H54 (cell line): ENCODE measurements around the gene CRIM1.
A peak's percentile ranks its signal among the peaks of the same experiment; 100 is the strongest.

Experiments used
- DNase-seq: peaks from one replicate; pipeline ENCODE4 v3.0.0; 2011; ENCODE audit warnings: low spot score, mixed read lengths; ENCODE audit not compliant: insufficient read length
- FAIRE-seq: peaks from 3 replicates; lab custom pipeline; 2011; peaks lifted over from hg19 to GRCh38; lab: Jason Lieb, UNC
- POLR2A ChIP-seq: IDR thresholded peaks from 2 replicates; pipeline ENCODE4 v1.6.1; 2011; ENCODE audit warnings: low read depth, mild to moderate bottlenecking, low read length

CRIM1 gene

DNA sequence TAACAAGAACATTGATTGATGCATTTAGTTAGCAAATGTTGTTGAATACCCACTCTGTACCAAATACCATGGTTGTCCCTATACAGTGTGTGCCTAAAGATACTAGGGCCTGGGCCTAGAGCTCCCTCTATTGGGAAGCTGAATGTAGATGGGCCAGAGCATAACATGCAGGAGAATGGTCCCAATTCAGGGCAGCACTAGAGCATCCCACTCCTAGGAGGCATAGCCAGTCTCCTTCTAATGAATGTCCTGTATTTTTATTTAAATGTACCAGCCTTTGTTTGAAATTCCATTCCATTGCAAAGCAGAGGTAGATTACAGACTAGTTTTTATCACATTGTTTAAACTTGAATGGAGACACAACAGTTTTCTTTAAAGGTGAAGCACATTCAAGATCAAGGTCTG, 151.8 kb downstream of the CRIM1 start:
- no peak for TF ChIP-seq POLR2A
- DNase-seq (peak; percentile 16), FAIRE-seq (peak; percentile 80)

DNA sequence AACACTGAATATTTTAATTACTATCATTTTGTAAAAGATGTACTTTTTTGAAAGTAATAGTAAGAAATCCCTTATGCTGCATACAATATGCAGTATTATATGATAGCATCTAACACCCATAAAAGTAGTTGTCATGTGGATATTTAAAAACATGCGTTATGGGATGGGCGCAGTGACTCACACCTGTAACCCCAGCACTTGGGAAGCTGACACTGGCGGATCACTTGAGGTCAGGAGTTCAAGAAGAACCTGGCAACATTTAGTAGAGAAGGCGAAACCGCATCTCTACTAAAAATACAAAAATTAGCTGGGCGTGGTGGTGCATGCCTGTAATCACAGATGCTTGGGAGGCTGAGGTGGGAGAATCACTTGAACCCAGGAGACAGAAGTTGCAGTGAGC, 153.5 kb downstream of the CRIM1 start:
- DNase-seq = no peak
- FAIRE-seq = no peak
- no peak for TF ChIP-seq POLR2A

DNA sequence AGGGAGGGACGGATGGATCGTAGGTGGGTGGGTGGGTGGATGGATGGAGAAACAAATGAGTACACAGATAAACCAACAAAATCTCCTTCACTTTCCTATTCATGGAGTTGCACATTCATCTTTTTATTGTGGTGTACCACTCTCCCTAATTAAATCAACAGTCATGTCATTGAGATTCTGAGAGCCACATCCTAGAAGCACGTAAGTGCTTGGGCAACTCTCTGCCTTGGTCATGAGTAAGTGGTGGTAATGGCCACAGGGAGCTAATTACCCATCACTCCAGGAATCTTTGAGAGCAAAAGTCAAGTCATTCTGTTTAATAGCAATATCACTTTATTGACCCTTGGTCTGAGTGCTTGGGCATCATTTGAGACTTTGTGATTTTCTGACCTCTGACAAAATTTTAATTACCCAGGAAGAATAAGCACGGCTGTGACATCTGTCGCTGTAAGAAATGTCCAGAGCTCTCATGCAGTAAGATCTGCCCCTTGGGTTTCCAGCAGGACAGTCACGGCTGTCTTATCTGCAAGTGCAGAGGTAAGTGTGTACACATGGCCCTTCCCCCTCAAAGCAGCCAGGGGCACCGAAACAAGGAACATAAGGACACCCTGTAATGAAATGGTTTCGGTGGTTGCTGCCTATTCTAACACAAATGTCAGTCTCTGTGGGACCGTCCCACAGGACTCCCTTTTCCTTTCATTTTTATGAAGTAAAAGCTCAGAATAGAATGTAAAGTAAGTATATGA, 156.5 kb downstream of the CRIM1 start:
- FAIRE-seq (no peak), DNase-seq (no peak)
- TF ChIP-seq POLR2A = no peak

DNA sequence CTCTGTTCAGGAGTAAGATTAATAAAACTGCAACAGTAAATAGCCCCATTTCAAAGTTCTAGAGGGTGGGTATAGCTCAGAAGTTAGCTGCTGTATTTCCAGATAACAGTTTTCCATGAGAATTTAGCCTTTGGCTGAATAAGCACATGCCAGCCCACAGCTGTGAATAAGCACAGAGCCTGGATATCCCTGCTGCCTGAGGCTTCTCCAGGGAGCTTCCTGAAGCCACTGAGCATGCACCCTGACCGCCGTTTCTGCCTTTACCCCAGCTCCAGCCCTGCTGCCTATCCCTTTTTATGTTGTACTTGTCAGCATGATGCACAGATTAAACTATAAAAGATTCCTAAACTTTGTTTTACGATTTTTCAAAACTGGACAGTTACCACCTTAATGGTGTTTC, 157.1 kb downstream of the CRIM1 start:
- TF ChIP-seq POLR2A = no peak
- DNase-seq (no peak), FAIRE-seq (no peak)

DNA sequence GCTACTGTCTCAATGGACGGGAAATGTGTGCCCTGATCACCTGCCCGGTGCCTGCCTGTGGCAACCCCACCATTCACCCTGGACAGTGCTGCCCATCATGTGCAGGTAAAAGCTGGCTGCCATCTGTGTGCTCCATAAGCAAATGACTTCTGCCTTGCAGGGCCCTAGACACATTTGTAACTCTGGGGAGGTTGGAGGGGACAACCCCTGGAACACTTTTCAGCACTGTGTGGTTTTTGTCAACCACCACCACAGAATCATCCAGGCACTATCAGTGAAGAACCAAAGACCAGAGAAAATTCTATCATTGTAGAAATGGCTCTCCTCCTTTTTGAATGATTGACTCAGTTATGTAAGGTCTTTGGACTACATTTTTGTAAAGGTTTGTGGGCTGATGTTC, 158.1 kb downstream of the CRIM1 start:
- FAIRE-seq = no peak
- no peak for TF ChIP-seq POLR2A
- DNase-seq = no peak

DNA sequence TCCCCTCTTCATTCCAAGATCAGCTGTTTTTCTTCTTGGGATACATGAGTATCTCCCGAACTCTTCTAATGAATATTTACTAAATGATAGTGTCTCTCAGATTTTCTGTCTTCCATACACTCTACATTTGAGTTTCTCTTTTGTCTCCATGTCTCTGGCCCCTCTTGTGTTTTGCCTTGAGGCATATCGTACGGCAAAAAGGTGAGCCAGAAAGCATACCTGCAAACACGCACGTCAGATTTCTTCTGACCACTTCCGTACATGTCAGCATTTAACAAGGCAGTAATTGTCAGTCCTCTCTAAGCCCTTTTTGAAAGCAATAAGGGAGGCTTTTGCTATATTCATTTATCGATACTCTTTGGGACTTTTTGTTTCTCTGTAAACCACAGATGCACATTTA, 160.0 kb downstream of the CRIM1 start:
- no peak for TF ChIP-seq POLR2A
- no peak for FAIRE-seq
- DNase-seq = no peak

DNA sequence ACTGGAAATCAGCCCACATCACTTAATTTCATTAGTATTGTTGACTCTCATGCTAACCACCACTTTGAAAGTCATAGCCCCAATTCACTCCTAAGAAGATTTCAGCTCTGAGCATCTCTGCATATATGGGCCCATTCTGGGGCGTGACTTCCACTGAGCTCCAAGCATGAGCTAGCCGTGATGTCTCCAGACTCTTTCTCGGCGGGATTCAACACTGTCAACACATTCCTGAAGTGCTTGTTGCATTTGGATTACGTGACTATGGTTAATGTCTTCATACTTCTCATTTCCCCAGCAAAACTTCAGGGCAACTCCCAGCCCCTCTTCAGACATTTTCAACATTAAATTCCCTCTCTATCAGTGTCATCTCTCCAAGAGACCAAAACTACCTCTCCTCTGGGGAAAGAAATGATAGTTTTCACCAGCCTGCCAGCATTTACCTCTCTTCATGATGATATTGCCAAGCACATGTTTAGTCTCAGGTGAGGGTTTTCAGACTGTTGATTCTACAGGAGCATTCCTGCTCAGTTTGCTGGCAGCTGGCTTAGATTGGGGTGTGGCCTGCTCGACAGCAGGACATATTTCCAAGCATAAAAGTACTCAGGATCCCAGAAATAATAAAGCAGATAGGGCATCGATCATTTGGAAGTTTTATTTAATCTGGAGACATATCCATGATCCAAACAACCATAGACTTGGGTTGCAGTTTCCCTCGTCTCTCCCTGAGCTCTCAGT, 160.7 kb downstream of the CRIM1 start:
- DNase-seq (no peak), FAIRE-seq (no peak)
- TF ChIP-seq POLR2A = no peak

DNA sequence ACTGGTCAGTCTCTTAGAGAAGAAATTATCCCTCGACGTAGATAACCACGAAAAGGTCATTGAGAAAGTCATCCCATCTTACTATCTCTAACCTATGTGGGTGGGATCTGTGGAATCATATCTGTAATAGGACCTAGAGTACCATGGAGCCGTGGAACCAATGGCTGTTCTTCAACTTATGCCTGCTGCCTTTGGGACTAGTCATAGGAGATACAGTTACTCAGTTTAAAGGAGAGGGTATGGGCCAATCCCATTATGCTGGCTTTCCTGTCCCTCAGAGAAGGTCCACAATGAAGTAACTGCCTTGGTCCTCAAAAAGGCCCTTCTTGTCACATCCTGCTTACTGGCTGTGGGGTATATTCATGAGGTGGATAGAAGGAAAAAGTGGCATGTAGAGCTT, 164.9 kb downstream of the CRIM1 start:
- no peak for TF ChIP-seq POLR2A
- DNase-seq (no peak), FAIRE-seq (no peak)

DNA sequence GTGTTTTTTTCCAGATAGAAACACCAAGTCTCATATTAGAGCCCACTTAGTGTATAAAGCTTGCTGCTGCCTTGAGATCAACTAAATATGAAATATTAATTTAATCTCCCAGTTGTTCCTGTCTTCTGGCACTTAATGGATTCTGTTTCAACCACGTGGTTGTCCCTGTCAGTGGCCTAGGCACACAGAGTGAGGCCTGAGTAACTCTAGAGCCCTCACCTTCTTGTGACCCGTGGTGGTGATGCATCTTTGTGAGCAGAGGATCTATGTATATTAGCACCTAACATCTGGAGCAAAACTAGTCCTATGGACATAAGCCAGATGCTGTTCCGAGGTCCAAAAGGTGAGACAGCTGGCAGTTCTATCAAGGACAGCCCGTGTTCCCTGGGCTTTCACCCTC, 167.6 kb downstream of the CRIM1 start:
- FAIRE-seq (no peak), DNase-seq (no peak)
- no peak for TF ChIP-seq POLR2A

DNA sequence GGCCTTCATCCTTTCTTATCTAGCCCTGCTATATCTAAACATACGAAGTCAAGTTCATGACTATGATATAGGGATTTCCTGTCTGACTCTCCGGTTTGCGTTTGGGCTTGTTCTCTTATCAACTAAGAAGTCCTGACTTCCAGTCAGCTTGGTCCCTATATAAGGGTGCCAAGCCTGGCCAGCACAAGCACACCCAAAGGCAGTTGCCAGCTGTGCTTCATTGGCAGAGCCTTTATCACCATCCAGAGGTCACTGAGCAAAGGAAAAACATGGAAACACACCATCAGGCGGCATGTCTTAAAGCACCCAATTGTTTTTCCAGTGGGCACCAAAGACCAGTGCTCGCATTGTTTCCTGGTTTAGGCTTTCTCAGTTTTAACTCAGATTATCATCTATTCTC, 169.7 kb downstream of the CRIM1 start:
- TF ChIP-seq POLR2A = no peak
- DNase-seq (no peak), FAIRE-seq (no peak)

DNA sequence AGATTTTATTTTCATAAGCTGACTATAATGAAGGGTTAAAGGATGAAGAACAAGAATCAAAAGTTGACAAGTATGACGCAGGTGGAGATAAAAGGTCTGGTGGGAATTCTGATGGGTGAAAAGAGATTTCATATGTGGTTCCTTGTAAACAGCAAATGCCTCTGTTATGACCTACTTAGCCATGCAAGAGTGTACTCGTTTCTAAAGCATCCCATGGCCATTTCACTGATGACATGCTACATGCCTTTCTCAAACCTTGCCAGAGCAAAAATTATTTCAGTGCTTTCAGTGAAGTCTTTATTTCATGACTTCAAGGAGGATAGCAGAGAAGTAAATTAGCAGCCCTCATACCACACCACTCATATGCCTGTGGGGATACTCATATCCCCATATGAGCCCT, 170.6 kb downstream of the CRIM1 start:
- no peak for DNase-seq
- no peak for FAIRE-seq
- TF ChIP-seq POLR2A = no peak

DNA sequence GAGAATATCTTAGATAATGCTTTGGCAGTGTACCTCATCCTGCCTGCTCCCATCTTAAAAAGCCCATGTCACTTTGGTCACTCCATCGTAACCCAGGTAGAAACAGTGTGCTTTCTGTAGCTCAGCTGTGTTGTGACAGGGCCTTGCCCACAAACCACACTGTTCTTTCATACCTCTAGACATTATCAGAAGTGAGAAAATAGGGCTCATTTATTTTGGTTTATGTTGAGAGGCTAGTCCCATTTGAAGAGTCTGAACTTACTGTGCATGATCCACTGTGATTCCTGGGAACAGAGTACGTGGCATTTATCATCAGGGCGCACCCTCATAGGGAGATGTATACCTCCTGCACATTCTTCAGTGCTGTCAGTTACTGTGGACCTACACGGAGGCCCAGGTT, 172.7 kb downstream of the CRIM1 start:
- DNase-seq (no peak), FAIRE-seq (no peak)
- no peak for TF ChIP-seq POLR2A

DNA sequence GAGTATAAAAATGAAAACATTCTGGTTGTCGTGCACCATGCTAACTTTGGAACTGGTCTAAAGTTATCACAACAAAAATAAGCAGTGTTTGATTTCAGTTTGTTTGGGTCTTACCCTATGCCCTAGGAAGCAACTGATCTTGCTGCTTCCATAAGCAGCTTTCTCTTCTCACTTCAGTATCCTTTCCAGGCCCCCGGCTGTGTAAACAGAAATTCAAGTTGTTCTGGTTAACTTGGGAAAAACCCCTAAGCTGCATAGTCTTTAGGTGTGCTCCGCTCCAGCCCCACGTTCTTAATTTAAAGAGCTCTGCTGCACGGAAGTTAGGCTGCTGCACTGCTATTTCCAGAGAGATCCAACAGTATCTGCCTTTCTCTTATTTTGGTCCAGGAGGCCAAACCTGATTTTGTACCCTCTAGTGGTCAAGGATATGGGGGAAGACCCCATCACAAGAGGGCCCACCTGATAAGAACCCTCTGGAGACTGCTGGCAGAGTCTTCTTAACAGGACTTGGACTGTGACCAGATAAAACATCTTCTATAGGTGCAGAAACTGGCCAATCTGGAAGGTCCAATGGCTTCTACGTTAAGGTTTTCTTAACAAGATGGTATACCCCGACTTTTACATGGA, 173.3 kb downstream of the CRIM1 start:
- no peak for FAIRE-seq
- no peak for DNase-seq
- no peak for TF ChIP-seq POLR2A

DNA sequence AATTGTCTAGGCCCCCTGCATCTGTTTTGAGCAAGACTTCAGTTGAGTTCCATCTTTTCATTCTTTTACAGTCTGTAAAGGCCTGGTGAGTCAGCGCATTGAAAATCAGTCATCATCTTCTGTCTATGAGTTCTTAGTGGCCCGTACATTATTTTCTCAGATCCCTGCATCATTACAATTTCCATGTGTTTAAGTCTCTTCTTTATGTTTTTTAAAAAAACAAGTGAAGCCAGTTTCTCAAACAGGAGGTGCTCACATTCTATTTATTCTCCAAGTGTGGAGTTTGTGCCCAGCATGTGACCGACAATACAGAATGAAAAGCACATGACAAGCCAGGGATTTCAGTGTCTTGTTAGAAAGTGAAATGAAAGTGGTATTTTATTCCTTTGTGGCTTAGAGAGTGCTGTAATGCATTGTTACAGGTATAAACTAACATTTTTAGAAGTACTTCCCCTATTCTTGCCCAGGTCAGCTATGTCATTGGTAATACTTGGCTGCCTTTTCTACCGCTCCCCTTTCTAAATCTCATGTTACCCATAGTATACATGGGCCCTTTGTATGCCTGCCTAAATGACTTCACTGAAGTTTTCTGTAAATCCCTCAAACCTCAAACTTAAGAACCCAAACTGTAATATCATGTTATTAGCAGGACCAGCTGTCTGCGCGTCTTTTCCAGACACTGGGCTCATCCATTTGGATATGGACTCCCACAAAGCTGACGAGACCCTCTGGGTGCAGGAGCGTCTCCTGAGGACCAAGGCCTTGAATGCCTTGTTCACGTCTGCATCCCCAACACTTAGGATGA, 174.8 kb downstream of the CRIM1 start:
- no peak for FAIRE-seq
- no peak for DNase-seq
- TF ChIP-seq POLR2A = no peak

DNA sequence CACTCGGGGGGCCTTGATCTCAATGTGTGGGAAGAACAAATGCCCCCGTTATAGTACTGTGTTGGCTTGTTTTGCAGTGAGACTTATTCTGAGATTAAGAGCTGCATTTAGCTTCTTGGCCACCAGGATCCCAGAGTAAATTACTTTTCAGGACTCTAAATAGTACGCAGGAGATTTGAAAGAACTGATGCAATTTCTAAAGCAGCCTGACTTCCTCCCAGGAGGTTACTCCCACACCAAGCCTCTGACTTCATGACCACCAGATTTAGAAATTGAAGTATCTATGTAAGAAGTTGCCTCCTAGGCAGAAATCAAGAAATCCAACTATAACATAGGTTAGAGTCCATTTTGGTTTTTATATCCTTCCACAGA, 175.4 kb downstream of the CRIM1 start:
- TF ChIP-seq POLR2A = no peak
- FAIRE-seq (no peak), DNase-seq (no peak)
